22Rv1 (cell line): ENCODE measurements around the gene BLID.

Experiments used
- H3K27ac ChIP-seq: fragments of 450-650 bp; 2 replicates; pipeline ENCODE4 v1.5.1; 2017
- CTCF ChIP-seq: fragments of 450-650 bp; IDR thresholded peaks from 2 replicates; pipeline ENCODE4 v1.5.1; 2017; ENCODE audit warnings: mild to moderate bottlenecking
- ZFX ChIP-seq: fragments of 450-650 bp; IDR thresholded peaks from 2 replicates; pipeline ENCODE4 v1.6.1; 2017; ENCODE audit warnings: antibody characterized with exemption, borderline replicate concordance

BLID gene

GRCh38 chr11:122093731-122094275 is 22.2 kb downstream of the BLID start:
- no peak for TF ChIP-seq CTCF
- no peak for TF ChIP-seq ZFX
- no peak overlapping the region for H3K27ac ChIP-seq

GRCh38 chr11:122091835-122092234 is 24.2 kb downstream of the BLID start:
- H3K27ac ChIP-seq = no peak overlapping the region

GRCh38 chr11:122089111-122089510 is 26.9 kb downstream of the BLID start:
- no peak overlapping the region for H3K27ac ChIP-seq
- TF ChIP-seq ZFX (no peak), CTCF (no peak)

More at GRCh38 chr11:122091835-122092234, 24.2 kb downstream of the BLID start:
- TF ChIP-seq ZFX (no peak), CTCF (no peak)

- H3K27ac ChIP-seq = no peak overlapping the region
Observed at GRCh38 chr11:122085712-122086111, 30.3 kb downstream of the BLID start.

GRCh38 chr11:122085264-122085663 is 30.8 kb downstream of the BLID start:
- no peak overlapping the region for H3K27ac ChIP-seq
- TF ChIP-seq ZFX = no peak
- no peak for TF ChIP-seq CTCF

More at GRCh38 chr11:122085712-122086111, 30.3 kb downstream of the BLID start:
- TF ChIP-seq CTCF = no peak
- TF ChIP-seq ZFX = no peak

- TF ChIP-seq CTCF = no peak
- TF ChIP-seq ZFX = no peak
- H3K27ac ChIP-seq = no peak overlapping the region
Observed at GRCh38 chr11:122082205-122082604, 33.8 kb downstream of the BLID start.

- no peak for TF ChIP-seq ZFX
- H3K27ac ChIP-seq = no peak overlapping the region
Observed at GRCh38 chr11:122081073-122081472, 34.9 kb downstream of the BLID start.

GRCh38 chr11:122077459-122077858 is 38.6 kb downstream of the BLID start:
- no peak overlapping the region for H3K27ac ChIP-seq
- no peak for TF ChIP-seq ZFX
- no peak for TF ChIP-seq CTCF
